HG02571 (cell line): Measurements from ENCODE around the gene ZNF292.
"Not testable (repeated sequence)": the region's sequence is repeated elsewhere in the genome, so short reads cannot be mapped to it uniquely, and the experiment has no call there.

Source experiments
- ATAC-seq: cut with Tn5 transposase; IDR thresholded peaks from one replicate; pipeline ENCODE4 v1.9.1; 2021; ENCODE audit warnings: mild to moderate bottlenecking, moderate library complexity; ENCODE audit not compliant: unreplicated experiment

ZNF292 gene

DNA sequence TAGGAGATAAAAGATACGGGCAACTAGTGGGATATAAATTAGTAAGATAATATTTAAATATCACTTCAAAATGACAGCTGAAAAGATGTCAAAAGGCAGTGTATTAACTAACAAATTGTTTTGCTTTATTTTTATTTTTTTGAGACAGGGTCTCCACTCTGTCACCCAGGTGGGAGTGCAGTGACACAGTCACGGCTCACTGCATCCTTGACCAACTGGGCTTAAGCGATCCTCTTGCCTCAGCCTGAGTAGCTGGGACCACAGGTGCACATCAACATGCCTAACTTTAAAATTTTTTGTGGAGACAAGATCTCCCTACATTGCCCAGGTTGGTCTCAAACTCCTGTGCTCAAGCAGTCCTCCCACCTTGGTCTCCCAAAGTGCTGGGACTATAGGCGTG lies 5.9 kb downstream of the ZNF292 start:
- ATAC-seq: no peak

DNA sequence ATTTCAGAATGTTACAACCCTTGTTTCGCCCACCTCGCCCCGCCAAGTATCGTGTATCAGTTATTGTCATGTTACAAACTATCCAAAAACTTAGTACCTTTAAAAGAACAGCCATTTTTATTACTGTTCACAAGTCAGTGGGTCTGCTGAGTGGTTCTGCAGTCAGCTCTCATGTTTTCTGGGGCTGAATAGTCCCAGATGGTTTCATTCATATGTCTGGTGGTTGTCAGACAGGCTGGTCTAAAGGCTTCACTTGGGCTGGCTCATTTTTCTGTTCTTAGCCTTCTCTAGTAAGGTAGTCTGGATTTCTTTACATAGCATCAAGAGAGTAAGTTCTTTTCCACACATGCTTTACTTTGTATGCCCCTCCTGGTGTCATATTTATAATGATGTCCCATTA lies 8.6 kb downstream of the ZNF292 start:
- no peak for ATAC-seq

DNA sequence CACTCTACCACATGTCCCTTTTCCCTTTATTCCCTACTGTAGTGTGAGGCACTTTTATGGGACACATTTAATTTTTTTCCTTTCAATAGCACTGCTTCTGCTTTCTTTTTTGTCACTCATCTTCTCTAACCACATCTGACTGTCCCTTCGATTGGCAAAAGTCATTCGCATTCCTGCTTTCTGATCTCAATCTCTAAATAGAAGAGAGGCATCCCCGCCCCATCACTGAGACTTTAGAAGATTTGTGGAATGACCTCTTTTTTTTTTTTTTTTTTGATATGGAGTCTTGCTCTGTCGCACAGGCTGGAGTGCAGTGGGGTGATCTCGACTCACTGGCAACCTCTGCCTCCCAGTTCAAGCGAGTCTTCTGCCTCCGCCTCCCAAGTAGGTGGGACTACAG lies 9.1 kb downstream of the ZNF292 start:
- ATAC-seq: no peak

DNA sequence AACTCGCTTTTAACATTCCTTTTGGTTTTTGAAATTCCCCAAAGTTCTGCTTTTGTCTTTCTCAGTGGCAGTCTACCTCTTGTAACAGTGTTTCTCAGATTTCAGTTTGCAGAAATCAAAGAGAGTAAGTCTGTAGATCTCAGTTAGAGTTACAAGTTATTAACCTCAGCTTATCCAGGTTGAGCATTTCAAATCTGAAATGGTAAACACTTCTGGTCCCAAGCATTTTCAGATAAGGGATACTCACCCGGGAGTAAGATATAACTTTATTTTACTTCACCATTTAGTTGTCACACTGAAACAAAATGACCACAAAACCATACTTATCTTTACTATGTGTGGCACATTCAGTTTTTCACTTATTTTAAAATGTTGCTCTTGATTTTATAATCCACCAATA lies 9.8 kb downstream of the ZNF292 start:
- no peak for ATAC-seq

DNA sequence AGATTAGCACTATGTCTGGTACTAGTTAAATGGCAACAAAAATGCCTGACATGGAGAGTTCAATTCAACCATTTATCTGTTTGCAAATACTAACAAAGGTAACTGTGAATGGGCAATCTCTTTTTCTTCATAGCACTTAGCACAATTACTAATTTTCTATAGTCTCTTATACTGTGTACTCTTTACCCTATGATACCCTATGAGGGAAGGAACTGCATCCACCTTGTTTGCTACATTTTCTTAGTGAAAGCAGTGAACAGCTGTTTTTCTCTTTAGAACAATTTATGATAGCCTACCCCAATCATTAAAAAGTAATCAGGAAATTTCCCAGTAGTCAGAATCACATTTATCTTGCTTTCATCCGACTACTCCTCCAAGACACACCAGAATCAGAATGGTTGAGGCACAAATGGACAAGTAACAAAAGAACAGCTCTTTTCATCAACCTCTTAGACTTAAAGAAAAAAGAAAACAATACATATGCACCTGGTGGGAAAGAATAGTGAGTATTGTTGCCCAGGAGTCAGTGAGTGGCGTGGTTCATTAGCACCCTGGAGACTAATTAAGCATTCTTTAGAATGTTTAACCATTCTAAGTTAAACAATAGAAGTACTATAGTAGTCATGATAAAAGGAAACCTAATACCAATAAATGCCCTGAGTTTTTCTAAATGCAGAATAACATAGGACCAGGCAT lies 16.7 kb downstream of the ZNF292 start:
- ATAC-seq: no peak

DNA sequence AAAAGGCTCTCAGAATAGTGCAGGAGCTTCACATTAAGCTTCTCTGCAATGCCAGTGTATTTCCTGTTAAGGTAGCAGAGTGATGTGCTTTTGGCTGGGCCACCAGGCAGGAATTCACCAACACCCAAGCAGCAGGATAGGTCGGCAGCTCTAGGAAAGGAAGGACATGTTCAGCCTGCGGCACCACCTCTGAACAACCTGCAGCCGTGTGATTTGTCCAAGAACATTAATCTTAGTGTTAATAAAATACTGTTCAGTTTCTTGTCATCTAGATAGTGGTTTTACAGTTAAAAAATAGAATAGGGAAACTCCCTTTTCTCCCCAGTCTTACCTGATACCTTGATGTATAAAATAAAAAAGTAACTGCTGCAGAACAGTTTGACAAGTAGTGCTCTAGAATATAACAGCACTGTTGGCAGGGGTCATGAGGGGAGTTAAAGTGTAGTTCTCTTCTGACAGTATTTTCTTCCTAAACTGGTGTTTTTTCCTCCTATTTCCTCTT lies 18.8 kb downstream of the ZNF292 start:
- ATAC-seq: no peak

DNA sequence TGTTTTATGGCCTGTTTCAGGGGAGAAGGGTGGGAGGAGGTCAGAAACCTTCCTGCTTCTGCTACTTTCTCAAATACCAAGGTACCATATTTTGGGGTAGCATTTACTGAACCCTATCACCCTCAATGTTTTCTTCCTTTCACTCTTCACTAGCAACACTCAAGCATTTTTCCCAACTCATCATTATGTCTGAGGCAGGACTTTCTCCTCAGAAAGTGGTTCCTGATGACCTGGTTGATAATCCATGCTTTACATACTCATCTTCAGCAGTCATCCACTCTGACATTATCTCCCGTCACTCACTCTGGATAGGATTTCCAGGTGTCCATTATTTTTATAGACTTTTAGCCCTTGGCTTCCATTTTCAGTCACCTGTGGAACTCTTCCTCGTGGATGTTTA lies 21.1 kb downstream of the ZNF292 start:
- ATAC-seq: no peak

DNA sequence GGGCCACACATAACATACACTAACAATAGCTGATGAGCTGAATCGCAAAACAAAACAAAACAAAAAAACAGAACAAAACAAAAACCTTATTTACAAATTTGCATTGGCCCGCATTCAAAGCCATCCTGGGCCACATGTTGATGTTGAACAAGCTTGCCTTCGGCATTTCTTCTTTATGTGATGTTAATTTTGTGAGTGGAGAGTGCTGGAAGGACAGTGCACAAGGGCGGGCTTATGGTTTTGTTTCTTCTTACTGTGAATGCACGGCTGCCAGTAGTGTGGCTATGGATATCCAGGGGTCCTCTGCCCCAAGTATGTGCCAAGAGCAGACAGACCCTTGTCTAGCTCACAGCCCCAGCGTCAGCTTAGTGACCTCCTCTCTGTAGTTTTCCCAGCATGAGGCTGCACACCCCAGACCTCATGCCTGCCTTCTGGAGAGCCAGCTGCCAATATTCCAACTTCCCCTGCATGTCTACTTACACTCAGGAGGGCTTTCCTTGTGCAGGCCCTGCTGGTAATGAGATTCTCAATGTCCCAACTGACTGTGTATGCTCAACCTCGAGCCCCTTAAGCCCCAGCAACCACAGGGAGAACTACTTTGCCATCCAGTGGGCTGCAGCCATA lies 24.9 kb downstream of the ZNF292 start:
- no peak for ATAC-seq

DNA sequence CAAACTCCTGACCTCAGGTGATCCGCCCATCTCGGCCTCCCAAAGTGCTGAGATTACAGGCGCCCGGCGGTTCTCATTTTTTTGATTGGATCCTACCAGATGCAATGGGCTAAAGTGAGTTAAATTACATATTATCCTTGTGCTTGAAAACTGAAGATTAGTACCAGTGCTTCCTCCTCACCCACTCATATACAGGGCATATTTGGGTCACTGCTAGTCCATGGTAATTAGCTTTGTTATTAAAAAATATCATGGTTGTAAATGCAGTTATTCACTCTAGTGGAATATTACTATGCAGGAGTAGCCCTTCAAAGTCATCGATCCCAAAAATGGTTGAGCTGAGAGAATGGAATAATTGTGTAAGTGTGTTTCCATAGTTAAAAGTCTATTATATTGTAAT lies 26.5 kb downstream of the ZNF292 start:
- ATAC-seq: no peak

DNA sequence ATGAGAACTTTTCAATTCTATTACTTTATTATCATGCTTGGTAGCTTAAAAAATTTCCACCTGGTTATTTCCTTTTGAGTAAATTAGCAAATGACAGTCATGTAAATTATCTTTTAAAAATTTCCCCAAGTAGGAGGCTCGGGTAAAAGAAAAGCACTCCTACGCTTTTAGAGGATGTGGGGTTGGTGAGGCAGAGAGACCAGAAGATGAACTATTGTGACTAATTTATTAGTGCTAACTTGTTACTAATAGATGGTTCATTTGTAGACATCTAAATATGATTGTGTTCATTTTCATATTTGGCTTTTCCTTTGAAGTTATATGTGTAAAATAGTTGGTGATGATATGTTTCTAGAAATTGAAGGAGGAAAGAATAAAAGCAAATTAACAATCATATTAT lies 27.0 kb downstream of the ZNF292 start:
- peak; percentile 66 for ATAC-seq

DNA sequence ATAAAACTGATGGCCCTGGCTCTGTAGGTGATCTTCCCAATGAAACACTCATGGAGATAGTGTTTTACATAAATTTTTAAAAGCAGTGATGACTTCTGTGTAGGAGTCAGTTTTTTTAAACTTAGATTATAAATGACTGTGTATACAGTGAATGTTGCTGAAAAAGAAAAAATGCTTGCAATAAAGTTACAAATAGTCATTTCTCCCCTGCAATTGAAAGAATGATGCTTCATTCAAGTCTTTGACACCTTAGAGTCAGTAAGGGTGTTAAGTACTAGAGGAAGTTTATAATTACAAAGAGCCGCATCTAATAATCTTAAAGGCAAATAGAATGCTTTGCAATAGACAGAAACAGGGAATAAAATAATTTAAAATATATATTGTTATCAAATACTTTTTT lies 27.6 kb downstream of the ZNF292 start:
- ATAC-seq: no peak

DNA sequence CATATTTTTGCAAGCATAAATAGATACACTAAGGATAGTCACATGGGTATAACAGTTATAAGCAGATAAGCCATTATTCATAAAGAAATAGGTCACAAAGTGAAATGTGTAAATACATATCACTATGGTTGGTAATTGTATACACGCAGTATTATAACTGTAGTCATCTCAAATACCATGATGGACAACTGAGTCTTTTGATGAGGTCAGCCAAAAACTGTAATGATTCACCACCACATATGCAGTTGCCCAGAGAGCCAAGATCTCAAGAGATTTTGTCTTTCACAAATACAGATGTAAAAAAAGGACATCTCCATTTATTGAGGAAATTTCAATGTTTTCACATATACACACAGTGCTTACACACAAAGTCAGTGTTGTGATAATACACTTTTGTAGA lies 28.3 kb downstream of the ZNF292 start:
- no peak for ATAC-seq

DNA sequence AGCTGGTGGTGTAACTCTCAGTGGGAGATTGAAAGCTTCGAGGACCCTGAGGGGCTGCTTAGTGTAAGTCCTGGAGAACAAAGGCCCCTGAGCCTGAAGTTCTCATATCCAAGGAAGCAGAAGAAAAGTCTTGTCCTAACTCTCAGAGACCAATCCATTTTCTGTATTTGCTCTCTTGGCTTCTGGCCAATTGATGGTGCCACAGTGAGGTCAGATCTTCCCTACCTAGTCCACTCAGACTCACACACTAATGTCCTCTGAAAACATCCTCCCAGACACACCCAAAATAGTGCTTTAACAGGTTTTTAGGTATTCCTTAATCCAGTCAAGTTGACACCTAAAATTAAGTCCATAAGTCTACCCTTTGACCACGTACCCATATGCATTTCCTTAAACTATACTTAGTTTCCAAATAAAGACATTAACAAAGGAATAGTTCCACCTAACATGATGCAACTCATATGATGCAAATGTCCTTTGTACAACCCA lies 29.4 kb downstream of the ZNF292 start:
- no peak for ATAC-seq

DNA sequence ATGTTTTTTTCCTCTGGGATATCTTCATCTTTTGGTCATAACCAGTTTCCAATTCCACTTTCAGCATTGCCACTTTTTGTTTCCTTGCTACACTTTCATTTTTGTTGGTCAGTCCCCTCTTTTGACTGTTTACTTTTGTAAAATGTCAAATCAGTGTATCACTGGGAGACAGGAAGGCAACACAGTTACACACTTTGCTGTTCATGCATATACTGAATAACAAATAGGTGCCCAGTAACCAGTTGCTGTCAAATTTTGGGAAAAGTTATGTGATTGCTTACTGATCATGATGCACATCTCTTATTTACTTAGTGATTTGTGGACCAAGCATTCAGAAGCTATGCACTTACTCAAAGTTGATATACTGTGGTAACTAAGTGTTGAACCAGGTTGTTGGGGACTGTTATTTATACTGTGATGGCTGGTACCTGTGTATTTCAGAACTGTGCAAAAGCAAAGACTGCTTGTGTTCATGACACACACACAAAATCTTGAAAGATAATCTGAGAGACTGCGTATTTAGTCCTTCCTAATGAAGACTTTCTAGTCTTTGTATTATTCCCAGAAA lies 41.0 kb downstream of the ZNF292 start:
- no peak for ATAC-seq

DNA sequence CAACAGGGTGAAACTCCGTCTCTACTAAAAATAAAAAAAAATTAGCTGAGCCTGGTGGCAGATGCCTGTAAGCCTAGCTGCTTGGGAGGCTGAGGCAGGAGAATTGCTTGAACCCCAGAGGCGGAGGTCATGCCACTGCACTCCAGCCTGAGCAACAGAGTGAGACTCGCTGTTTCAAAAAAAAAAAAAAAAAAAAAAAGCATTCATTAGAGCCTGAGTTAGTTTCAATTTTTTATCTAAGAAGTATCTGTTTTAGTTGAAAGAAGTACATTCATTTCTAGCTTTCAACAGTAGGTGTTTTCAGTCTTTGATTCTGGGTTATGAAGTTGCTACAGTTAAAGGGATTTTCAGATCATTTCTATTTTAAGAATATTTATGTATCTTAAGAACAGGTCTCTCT lies 42.2 kb downstream of the ZNF292 start:
- ATAC-seq: peak; percentile 67

DNA sequence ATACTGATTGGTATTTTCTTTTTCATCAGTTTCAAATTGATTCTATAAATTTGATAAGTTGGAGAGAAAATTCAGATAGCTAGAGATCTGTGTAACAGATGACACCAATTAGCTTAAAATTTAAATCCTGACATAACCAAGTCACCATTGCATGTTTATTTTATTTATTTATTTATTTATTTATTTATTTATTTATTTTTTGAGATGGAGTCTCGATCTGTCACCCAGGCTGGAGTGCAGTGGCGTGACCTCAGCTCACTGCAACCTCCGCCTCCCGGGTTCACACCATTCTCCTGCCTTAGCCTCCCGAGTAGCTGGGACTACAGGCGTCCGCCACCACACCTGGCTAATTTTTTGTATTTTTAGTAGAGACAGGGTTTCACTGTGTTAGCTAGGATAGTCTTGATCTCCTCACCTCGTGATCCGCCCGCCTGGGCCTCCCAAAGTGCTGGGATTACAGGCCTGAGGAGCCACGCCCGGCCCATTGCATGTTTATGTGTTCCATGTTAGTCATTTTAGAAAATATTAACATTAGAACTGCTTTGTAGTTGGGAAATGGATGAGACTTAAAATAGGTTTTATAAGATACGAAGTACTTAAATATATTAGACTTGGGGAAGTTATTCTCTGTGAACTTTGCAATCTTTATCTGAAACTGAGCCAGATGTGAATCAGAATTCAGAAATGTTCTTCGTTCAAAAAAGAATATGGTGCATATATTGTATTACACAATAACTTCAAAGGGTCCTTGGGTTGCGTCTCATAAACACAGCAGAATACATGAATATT lies 42.9 kb downstream of the ZNF292 start:
- ATAC-seq: not testable (repeated sequence)

DNA sequence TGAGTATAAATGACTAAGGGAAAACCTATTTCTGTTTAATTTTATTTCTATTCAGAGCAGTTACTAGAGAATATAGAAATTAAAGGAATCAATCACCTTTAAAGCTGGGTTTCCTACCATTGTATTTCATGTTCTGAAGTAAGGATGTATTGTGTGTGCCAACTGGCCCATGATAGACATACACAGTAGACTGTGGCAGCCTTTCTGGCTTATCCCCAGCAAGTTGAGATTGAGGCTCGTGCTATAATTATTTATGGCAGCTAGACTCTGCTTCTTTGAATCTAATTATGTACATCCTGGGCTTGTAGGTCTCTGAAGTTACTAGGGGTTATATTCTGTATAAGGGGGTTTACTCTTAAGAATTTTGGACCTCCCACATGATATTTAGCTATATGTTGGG lies 44.4 kb downstream of the ZNF292 start:
- ATAC-seq: no peak

DNA sequence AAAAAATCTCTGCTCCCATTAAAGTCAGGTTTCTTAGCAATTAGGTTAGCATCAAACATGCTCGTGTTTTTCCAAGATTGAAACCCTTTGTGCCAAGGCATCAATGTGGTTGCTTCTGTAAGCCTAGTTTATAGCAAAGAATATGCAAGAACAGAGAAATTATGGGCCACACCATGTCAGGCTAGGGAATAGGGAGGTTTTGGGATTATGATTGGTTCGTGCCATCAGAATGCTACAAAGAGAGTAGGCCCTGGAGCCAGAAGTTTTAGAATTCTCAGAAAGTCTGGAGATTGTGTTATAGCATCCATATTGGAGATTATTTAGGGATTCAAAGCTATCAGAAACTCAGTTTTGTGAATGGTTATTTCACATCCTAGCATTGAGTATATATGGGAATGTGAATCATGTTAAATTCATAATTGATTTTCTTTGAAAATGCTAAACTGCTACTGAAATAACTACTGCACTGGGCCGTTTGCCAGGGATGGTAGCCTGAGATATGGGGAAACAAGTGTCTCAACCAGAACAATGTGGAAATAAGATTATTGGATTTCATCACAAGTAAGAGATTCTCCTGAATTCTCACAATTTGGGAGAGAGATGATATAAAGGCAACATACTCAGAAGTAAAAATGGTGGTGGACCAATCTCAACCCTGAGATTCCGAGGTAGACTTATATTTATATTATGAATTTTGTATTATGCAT lies 45.3 kb downstream of the ZNF292 start:
- ATAC-seq: no peak

DNA sequence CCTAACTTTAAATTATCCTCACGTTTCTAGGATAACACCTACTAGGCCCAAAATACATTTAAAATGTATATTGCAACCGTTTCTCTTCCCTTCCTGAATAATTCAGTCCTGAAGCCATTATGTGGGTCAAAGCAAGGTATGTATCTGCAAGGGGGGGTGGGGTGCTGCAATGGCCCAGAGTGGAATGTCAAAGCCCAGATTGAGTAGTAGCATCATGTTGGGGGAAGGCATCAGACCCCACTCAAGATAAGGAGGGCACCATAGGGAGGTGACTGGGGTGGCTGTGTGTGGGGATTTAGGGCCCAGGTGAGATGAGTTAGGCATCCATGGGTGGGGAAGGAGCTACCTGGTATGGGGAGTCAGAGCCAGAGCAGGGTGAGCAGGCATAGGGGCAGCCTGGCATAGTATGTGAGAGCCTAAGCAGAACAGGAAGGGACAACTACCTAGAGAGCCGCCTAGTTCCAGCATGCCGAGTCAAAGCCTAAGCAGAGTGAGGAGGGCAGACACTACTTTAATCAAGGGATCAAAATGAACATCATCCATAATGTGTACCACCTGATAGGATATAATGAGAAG lies 48.2 kb downstream of the ZNF292 start:
- ATAC-seq: no peak

DNA sequence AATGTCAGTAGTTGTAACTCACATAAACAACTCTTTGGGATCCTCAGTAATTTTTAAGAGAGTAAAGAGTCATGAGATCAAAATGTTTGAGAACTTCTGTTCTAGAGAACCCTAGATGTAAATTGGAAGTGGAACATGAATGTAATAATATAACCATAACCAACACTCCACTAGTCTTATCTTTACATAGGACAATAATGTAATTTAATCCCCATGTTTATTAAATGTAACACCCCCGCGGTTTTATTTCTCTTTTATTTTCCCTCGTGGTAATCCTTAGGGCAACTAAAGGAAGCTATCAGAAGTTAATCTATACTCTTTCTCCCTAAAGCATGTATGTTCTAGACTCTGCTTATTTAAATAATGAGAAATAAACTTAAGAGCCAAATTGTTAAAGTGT lies 54.4 kb downstream of the ZNF292 start:
- no peak for ATAC-seq
